Progenitor cell of endocrine pancreas (in vitro differentiated cells): ENCODE results near the gene RBM19. TPM values are rescaled to one million over a fixed set of nuclear protein-coding genes. Genes with fewer than 3 reads are reported as not detected.

Source experiments
- DNase-seq: peaks from one replicate; pipeline ENCODE4 v3.0.0; 2021; ENCODE audit warnings: low spot score; ENCODE audit not compliant: unreplicated experiment
- H3K27ac Mint-ChIP-seq: 2 replicates; pipeline ENCODE4 v1.8.0; 2021; ENCODE audit warnings: mild to moderate bottlenecking, moderate library complexity, mixed read lengths
- H3K27me3 Mint-ChIP-seq: 2 replicates; pipeline ENCODE4 v1.8.0; 2021; ENCODE audit warnings: mixed read lengths
- H3K36me3 Mint-ChIP-seq: 2 replicates; pipeline ENCODE4 v1.8.0; 2022; ENCODE audit warnings: mixed read lengths; ENCODE audit not compliant: insufficient read depth
- H3K4me1 Mint-ChIP-seq: 2 replicates; pipeline ENCODE4 v1.8.0; 2021; ENCODE audit warnings: low read depth, mixed read lengths
- H3K4me3 Mint-ChIP-seq: 2 replicates; pipeline ENCODE4 v1.8.0; 2021; ENCODE audit warnings: low read depth, mild to moderate bottlenecking, moderate library complexity, mixed read lengths
- H3K9me3 Mint-ChIP-seq: 2 replicates; pipeline ENCODE4 v1.8.0; 2021; ENCODE audit warnings: low read depth, mixed read lengths
- CTCF ChIP-seq: fragments of 200-600 bp; sonication (generic); IDR thresholded peaks from one replicate; pipeline ENCODE4 v1.5.0; 2021; ENCODE audit warnings: antibody characterized with exemption, mild to moderate bottlenecking; ENCODE audit not compliant: unreplicated experiment
- total RNA-seq: library from RNA; stranded (reverse); gene quantifications from 2 replicates; pipeline ENCODE4 v1.2.1, GENCODE V29; 2021

Gene RBM19
- total RNA-seq, 1 donor from 2014 or later, result 39.4 TPM

- Mint-ChIP-seq H3K27me3 (peaks cover 51% of the 10 kb centered on the region), H3K9me3 (no peaks in the 10 kb centered on the region), H3K27ac (no peak overlapping the region), H3K36me3 (no peaks in the 10 kb centered on the region), H3K4me3 (no peak overlapping the region), H3K4me1 (peaks cover 2% of the 10 kb centered on the region)
- DNase-seq, result no peak
- no peak for TF ChIP-seq CTCF
Observed at GRCh38 chr12:113796066-113796827, 169.9 kb downstream of the RBM19 start.

- Mint-ChIP-seq H3K36me3 (no peaks in the 10 kb centered on the region), H3K9me3 (no peaks in the 10 kb centered on the region), H3K4me1 (peaks cover 2% of the 10 kb centered on the region), H3K4me3 (no peak overlapping the region), H3K27ac (no peak overlapping the region), H3K27me3 (peaks cover 59% of the 10 kb centered on the region)
- no peak for TF ChIP-seq CTCF
- DNase-seq, result no peak
Observed at GRCh38 chr12:113795445-113795844, 170.7 kb downstream of the RBM19 start.

GRCh38 chr12:113794774-113795173 is 171.4 kb downstream of the RBM19 start:
- Mint-ChIP-seq H3K4me3 (no peak overlapping the region), H3K4me1 (peaks cover 2% of the 10 kb centered on the region), H3K27ac (no peak overlapping the region), H3K9me3 (no peaks in the 10 kb centered on the region), H3K27me3 (peaks cover 66% of the 10 kb centered on the region), H3K36me3 (no peaks in the 10 kb centered on the region)
- no peak for DNase-seq
- TF ChIP-seq CTCF, result no peak

GRCh38 chr12:113793250-113793649 is 172.9 kb downstream of the RBM19 start:
- peaks cover 74% of the 10 kb centered on the region for H3K27me3 Mint-ChIP-seq

GRCh38 chr12:113792450-113792849 is 173.7 kb downstream of the RBM19 start:
- H3K4me1 Mint-ChIP-seq, result peaks cover 2% of the 10 kb centered on the region
- no peaks in the 10 kb centered on the region for H3K9me3 Mint-ChIP-seq
- no peak overlapping the region for H3K4me3 Mint-ChIP-seq
- DNase-seq, result no peak
- peaks cover 77% of the 10 kb centered on the region for H3K27me3 Mint-ChIP-seq
- H3K27ac Mint-ChIP-seq, result no peak overlapping the region
- H3K36me3 Mint-ChIP-seq, result no peaks in the 10 kb centered on the region
- TF ChIP-seq CTCF, result no peak

More at GRCh38 chr12:113793250-113793649, 172.9 kb downstream of the RBM19 start:
- no peak for TF ChIP-seq CTCF
- no peak for DNase-seq
- Mint-ChIP-seq H3K27ac (no peak overlapping the region), H3K36me3 (no peaks in the 10 kb centered on the region), H3K4me3 (no peak overlapping the region), H3K9me3 (no peaks in the 10 kb centered on the region), H3K4me1 (peaks cover 2% of the 10 kb centered on the region)
